Motor neuron (in vitro differentiated cells): Measurements from ENCODE around the gene PDXP. TPM values are rescaled to one million over a fixed set of nuclear protein-coding genes. Genes with fewer than 3 reads are reported as not detected.
"Not testable (repeated sequence)": the region's sequence is repeated elsewhere in the genome, so short reads cannot be mapped to it uniquely, and the experiment has no call there.

ENCODE experiments used
- ATAC-seq, 8 experiments: fragments of 200-7000 bp; cut with Tn5 transposase; replicated peaks in 6 of 8; 2 replicates each; pipeline ENCODE4 v1.8.0; 2021; ENCODE audit warnings: mild to moderate bottlenecking in 8 of 8, moderate library complexity in 8 of 8
- H3K27ac ChIP-seq, 2 donors: fragments of 250-450 bp; sonication (Bioruptor Pico); 2 replicates each; pipeline ENCODE4 v1.9.0; 2021; ENCODE audit warnings: antibody characterized with exemption in 2 of 2, mild to moderate bottlenecking in 2 of 2, moderate library complexity in 1 of 2
- H3K4me1 ChIP-seq, 2 donors: fragments of 250-450 bp; sonication (Bioruptor Pico); replicated peaks in 1 of 2; 2 replicates each; pipeline ENCODE4 v1.6.1; 2021; ENCODE audit warnings: antibody characterized with exemption in 2 of 2, mild to moderate bottlenecking in 2 of 2, moderate library complexity in 1 of 2
- H3K4me3 ChIP-seq, 5 donors: fragments of 250-450 bp; sonication (Bioruptor Pico); 2 replicates each; pipeline ENCODE4 v1.9.0; 2021; ENCODE audit warnings: antibody characterized with exemption in 5 of 5, mild to moderate bottlenecking in 5 of 5, moderate library complexity in 4 of 5
- WGBS, 10 experiments: fragments of 450-650 bp; shearing (Covaris generic); methylation state at CpG; one replicate each; pipeline ENCODE4 v1.0.0; 2022; 5-methylcytosine and 5-hydroxymethylcytosine counted together
- in situ Hi-C, 9 experiments: fragments of 400-800 bp; cut with MboI; loops; one replicate each; pipeline ENCODE4 v1.15.0; 2021; ENCODE audit warnings: low sequenced_read_pairs in 9 of 9, low pct_unique_long_range_greater_than_20kb in 2 of 9; ENCODE audit not compliant: unreplicated experiment in 9 of 9
- total RNA-seq, 8 experiments: library from RNA; unstranded; fragments of 300-600 nt; gene quantifications; 2 replicates each; pipeline versions ENCODE4 v1.2.3 to v1.2.4, GENCODE V29; 2022

PDXP gene
- total RNA-seq, 8 experiments from 2014 or later, result 11.3 to 62.8 (median 50.0) TPM

DNA sequence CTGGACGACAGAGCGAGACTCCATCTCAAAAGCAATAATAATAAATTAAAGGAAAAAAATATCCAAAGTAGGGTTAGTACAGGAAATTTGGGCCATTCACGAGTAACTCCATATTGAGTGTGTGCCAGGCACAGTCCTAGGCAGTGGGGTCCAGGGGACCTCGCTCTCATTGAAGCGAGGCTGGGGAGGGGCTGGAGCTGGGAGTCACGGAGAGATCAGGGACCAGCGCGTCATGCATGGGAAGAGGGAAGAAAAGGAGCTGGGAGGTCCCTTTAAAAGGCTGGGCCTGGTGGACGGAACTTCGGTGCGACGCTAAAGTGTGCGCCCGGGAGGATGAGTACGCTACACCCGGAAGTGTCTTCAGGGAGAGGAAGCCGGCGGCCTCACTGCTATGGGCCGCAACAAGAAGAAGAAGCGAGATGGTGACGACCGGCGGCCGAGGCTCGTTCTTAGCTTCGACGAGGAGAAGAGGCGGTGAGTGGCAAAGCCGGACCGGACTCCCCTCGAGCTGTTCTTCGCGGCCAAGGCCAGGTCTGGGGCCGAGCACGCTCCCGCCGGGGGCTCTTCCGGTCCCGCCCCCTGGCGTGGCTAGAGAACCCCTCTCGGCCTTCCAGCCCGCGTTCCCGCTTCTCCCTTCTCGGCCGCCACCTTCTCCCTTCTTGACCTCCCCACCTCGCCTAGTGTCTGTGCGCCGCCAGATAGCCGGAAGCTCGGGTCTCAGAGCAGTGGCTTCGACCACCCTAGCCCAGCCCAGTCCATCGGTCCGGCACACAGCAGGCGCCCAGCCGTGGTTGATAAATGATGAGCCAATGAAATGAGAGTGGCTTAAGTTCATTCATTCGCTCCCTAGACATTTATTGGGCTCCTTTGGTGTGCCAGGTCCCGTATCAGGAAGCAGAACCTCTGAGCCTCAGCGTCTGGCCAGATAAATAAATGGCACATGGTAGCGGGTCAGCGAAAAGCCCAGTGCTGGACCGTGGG lies 27.8 kb downstream of the PDXP start, which contains the start of gene NOL12:
Gene NOL12, plus strand, starts transcription at position 342 of the 981 bp plus-strand sequence. Its CDS starts 50 bp downstream, at position 392.
- WGBS, 10 experiments, result 0 to 27% (median 6%) methylated on average over 2 to 24 of the region's 62 CpGs; no CpG with 5 or more reads in 1 of the 10 experiments
- H3K4me3 ChIP-seq, result peak within 1 kb of the TSS; percentile 96 to 99 (median 99)
- H3K4me1 ChIP-seq, result peaks cover 2 to 5% of the 10 kb centered on the region in 2 donors
- in situ Hi-C loops, result no loop called here
- peak; percentile 83 to 93 (median 90) for ATAC-seq
- peak within 1 kb of the TSS; percentile 99 for H3K27ac ChIP-seq

DNA sequence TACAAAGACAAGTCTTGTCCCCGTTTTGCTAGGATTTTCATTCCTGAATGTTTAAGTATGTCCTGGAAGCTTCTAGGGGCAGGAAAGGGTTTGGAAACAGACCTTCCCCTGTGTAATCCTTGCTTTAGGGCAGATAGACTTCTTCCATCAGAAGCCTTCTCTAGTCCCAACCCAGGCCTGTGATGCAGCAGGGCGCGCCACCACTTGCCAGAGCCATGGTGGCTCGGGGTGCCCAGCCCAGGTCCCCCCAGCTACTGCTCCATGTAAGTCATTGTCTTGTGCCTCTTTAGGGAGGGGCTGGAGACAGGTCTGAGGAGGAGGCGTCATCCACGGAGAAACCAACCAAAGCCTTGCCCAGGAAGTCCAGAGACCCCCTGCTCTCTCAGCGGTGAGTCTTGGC lies 31.9 kb downstream of the PDXP start:
- no peak overlapping the region for H3K4me3 ChIP-seq
- WGBS, 10 experiments, result 100% methylated on average over 2 of the region's 7 CpGs; no CpG with 5 or more reads in 9 of the 10 experiments
- in situ Hi-C loops, result no loop called here
- H3K4me1 ChIP-seq, result peaks cover 4 to 5% of the 10 kb centered on the region in 2 donors
- no peak overlapping the region for H3K27ac ChIP-seq
- ATAC-seq, result no peak

DNA sequence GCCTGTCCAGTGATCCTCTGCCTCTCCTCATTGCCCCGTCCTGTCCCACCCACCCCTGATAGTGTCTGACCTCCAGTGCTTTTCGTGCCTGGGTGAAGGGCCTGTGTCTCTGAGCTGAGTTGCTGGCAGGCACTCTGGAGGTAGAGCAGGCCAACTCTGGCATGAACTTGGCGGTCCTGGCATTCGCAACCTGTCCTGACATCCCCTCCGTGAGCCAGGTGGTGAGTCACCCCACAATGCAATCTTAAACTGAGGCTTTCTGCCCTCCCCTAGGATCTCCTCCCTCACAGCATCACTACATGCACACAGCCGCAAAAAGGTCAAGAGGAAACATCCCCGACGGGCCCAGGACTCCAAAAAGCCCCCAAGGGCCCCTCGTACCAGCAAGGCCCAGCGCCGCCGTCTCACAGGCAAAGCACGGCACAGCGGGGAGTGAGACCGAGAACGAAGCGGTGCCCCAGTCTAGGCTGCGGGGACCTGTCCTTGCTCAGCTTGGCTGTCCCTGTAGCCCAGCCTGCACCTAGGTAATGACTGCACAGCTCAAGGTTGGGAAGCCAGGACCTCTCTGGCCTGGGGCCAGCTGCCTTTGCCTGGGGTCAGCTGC lies 32.5 kb downstream of the PDXP start:
- Histone ChIP-seq H3K4me3 (no peak overlapping the region), H3K4me1 (peaks cover 9% of the 10 kb centered on the region in 2 donors), H3K27ac (no peak overlapping the region)
- no peak for ATAC-seq
- in situ Hi-C loops, result no loop called here
- whole genome bisulfite sequencing, 10 experiments, result 80 to 89% (median 80%) methylated on average over 1 to 5 of the region's 18 CpGs; no CpG with 5 or more reads in 7 of the 10 experiments

DNA sequence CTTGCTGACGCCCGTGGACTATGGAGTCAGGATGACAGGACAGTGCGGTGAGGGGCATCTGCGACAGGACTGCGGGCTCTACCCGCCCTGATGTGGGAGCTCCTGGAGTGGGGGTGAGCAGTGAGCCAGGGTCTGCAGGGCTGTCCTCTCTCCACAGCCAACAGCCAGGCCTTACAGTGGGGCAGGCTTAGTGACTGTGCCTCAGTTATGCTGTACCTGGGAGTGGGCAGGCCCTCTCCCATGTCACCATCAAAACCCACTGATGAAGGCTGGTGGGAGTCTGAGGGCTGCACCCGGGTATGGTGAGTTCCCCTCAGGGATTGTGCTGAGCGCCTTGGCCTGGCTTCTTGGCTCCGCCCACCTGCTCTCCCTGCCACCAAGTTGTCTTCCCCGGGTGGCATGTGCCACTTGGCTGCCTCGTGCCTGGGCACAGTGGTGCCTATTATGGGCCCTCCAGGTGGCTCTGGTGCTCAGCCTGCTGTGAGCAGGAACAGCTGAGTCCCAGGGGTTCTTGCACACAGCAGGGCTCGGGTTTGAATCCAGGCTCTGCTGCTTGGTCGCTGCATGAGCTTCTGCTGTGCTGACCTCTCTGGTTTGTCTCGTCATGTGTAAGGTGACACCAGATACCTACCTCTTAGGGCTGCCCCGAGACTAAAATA lies 34.2 kb downstream of the PDXP start:
- in situ Hi-C loops, result no loop called here

DNA sequence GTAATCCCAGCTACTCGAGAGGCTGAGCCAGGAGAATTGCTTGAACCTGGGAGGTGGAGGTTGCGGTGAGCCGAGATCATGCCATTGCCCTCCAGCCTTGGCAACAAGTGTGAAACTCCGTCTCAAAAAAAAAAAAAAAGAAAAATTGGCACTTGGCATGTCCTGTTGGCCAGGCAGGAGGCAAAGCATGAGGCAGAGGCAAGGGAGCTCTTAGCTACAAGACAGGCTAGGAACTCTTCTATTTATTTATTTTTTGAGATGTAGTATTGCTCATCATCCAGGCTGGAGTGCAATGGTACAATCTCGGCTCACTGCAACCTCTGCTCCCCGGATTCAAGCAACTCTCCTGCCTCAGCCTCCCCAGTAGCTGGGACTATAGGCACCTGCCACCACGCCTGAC lies 35.6 kb downstream of the PDXP start:
- H3K27ac ChIP-seq, in situ Hi-C loops, H3K4me3 ChIP-seq, ATAC-seq: not testable (repeated sequence)
- peaks cover 16 to 20% of the 10 kb centered on the region in 2 donors for H3K4me1 ChIP-seq
- WGBS, 10 experiments, result 84 to 100% (median 94%) methylated on average over 1 to 6 of the region's 7 CpGs; no CpG with 5 or more reads in 3 of the 10 experiments

More for the DNA sequence above, 34.2 kb downstream of the PDXP start:
- no peak for ATAC-seq
- WGBS, 10 experiments, result 20 to 100% (median 89%) methylated on average over 1 to 10 of the region's 15 CpGs; no CpG with 5 or more reads in 1 of the 10 experiments
- Histone ChIP-seq H3K4me3 (no peak overlapping the region), H3K27ac (no peak overlapping the region), H3K4me1 (peaks cover 14 to 17% of the 10 kb centered on the region in 2 donors)

DNA sequence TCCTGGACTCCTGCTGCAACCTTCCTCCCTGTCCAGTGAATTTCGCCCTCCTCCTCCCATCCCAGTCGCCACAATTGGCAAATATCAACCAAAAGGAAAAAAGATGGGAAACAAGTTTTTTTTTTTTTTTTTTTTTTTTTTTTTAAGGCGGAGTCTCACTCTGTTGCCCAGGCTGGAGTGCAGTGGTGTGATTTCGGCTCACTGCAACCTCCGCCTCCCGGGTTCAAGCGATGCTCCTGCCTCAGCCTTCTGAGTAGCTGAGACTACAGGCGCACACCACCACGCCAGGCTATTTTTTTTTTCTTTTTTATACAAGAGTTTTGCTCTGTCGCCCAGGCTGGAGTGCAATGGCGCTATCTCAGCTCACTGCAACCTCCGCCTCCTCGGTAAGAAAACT lies 37.7 kb downstream of the PDXP start:
- in situ Hi-C loops, result not testable (repeated sequence)
- H3K27ac ChIP-seq, result peak overlapping the region; percentile 30 to 54
- peaks cover 16 to 20% of the 10 kb centered on the region in 2 donors for H3K4me1 ChIP-seq
- WGBS, 10 experiments, result 0 to 55% (median 28%) methylated on average over 1 to 8 of the region's 13 CpGs; no CpG with 5 or more reads in 1 of the 10 experiments
- H3K4me3 ChIP-seq, result peak overlapping the region; percentile 11 to 38 (median 29)
- ATAC-seq, result peak in 1 of 8 experiments; percentile 32

DNA sequence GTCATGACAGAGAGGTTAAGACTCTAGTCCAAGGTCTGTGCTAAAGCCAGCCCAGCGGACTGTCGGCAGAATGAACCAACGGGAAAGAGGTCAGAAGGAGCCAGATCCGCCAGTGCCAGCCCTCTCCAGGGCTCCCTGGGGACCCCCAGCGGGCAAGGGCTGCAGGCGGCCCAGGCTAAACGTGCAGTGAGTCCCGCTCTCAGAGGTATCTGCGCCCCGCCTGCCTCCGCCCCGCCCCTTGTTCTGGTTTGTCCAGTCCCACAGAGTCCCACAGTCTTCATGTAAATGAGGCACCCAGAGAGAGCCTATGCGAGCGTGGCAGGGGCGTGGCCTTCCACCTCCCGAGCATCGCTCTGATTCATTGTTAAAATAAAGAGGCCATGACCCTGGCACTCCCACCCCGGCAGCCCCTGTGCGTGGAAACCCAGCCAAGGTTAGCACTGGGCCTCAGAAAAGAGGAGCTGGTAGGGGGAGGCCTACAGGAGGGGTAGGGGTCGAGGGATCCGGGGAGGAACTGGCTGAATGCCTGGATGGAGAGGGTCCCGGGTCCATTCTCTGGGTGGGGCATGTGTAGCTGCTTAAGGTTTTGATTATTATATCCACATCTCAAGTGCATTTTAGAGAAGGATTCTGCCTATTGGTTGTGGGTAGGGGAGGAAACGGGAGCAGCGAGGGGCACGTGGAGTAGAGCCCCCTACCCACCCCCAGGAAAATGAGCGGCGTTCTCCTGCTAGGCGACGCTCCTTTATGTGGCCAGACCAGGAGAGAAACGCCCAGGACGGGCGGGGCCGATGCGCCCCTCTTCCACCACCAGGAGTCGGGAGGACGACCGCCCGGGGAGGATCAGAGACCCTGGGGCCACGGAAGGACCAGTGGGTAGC lies 38.4 kb downstream of the PDXP start, which contains the start of gene TRIOBP:
Gene TRIOBP, plus strand, starts transcription at position 392 of the 881 bp plus-strand sequence. CDS start 4,318 bp downstream, outside the sequence.
- Histone ChIP-seq H3K4me1 (peaks cover 16 to 20% of the 10 kb centered on the region in 2 donors), H3K27ac (peak within 1 kb of the TSS; percentile 76 to 81), H3K4me3 (peak within 1 kb of the TSS; percentile 19 to 38 (median 31))
- in situ Hi-C loops, result no loop called here
- WGBS, 10 experiments, result 0 to 13% (median 0%) methylated on average over 1 to 14 of the region's 39 CpGs; no CpG with 5 or more reads in 3 of the 10 experiments
- ATAC-seq, result peak; percentile 98 to 99 (median 99)

DNA sequence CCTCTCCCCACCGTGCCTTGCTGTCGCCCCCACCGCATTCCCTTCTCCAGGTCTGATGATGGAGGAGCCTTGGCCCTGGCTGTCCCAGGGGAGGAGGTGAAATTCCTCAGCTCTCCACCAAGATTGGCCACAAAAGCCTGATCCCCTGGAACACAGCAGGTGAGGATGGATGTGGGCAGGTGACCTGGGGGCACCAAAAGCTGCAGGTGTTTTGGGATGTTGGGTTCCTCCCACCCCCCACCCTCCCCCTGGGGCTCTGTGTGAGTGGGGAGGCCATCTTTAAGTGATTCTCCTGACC lies 39.0 kb downstream of the PDXP start:
- ATAC-seq, result no peak

DNA sequence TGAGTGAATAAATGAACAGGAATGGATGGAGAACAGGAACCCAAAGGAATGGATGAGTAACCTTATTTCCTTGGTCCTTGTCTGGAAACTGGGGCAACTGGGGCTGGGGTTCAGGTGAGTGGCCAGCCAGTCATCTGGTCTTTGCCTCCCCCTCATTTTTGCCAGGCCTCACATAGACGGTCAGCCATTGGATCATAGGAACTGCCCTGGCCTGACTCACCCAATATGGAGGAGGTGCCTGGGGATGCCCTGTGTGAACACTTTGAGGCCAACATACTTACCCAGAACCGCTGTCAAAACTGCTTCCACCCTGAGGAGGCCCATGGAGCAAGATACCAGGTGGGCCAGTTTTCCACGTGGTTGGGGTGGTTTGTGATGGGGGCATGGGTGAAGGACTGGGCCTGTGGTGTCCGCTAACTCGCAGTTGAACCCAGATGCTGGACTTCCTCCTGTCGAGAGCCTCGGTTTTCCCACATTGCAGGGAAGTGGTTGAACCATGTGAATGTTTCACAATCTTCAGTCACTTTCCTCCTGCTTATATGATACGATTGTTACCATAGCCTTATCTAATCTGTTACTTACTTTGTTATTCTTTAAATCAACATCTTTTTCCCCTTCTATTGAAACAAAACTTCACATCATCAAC lies 42.7 kb downstream of the PDXP start:
- 60 to 100% (median 94%) methylated on average over 1 to 6 of the region's 8 CpGs; no CpG with 5 or more reads in 2 of the 10 experiments for WGBS, 10 experiments

More for the DNA sequence above, 39.0 kb downstream of the PDXP start:
- peak overlapping the region; percentile 19 to 38 (median 31) for H3K4me3 ChIP-seq
- in situ Hi-C loops, result no loop called here
- WGBS, 10 experiments, result 70% methylated on average over 2 of the region's 3 CpGs; no CpG with 5 or more reads in 9 of the 10 experiments
- peaks cover 16 to 20% of the 10 kb centered on the region in 2 donors for H3K4me1 ChIP-seq
- peak overlapping the region; percentile 76 to 81 for H3K27ac ChIP-seq

DNA sequence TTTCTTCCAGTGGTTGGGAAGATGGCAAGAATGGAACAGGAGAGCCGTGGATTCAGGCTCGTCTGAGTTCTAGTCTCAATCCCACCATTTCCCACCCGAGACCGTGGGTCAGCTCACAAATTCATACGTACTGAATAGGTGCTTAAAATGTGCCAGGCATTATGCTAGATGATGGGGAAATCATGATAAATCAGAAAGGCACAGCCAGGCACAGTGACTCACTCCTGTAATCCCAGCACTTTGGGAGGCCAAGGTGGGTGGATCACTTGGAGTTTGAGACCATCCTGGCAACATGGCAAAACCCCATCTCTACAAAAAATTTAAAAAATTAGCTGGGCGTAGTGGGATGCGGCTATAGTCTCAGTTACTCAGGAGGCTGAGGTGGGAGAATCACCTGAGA lies 45.4 kb downstream of the PDXP start:
- no peaks in the 10 kb centered on the region for H3K4me1 ChIP-seq
- in situ Hi-C loops, result no loop called here
- 65 to 100% (median 87%) methylated on average over 2 to 3 of the region's 7 CpGs; no CpG with 5 or more reads in 5 of the 10 experiments for WGBS, 10 experiments

More for the DNA sequence above, 42.7 kb downstream of the PDXP start:
- H3K4me3 ChIP-seq, result no peak overlapping the region
- peaks cover 6 to 11% of the 10 kb centered on the region in 2 donors for H3K4me1 ChIP-seq
- no peak for ATAC-seq
- H3K27ac ChIP-seq, result no peak overlapping the region
- in situ Hi-C loops, result no loop called here

DNA sequence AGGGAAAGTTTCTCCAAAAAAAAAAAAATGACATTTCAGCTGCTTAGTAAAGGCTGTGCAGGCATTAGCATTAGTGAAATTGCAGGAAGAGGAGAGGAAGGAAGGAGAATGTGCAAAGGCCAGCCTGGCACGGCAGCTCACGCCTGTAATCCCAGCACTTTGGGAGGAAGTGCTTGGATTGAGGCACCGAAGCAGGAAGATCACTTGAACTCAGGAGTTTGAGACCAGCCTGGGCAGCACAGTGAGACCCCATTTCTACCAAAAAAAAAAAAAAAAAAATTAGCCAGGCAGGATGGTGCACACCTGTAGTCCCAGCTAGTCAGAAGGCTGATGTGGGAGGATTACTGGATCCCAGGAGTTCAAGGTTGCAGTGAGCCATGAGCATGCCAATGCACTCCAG lies 46.1 kb downstream of the PDXP start:
- 88 to 100% (median 98%) methylated on average over 1 to 3 of the region's 3 CpGs; no CpG with 5 or more reads in 4 of the 10 experiments for WGBS, 10 experiments
- Histone ChIP-seq H3K4me3 (no peak overlapping the region), H3K4me1 (no peaks in the 10 kb centered on the region), H3K27ac (no peak overlapping the region)
- in situ Hi-C loops, result no loop called here
- ATAC-seq, result no peak

More for the DNA sequence above, 45.4 kb downstream of the PDXP start:
- ATAC-seq, result no peak
- Histone ChIP-seq H3K27ac (no peak overlapping the region), H3K4me3 (no peak overlapping the region)
